GM18507 (cell line): ENCODE data around the gene TMEM182.

Experiments
- DNase-seq: peaks from one replicate; pipeline ENCODE4 v3.0.0; 2011; ENCODE audit warnings: low read depth; ENCODE audit not compliant: insufficient read length; ENCODE audit errors: extremely low spot score
- FAIRE-seq: peaks from 2 replicates; lab custom pipeline; 2011; peaks lifted over from hg19 to GRCh38; lab: Jason Lieb, UNC

Gene TMEM182, protein sequence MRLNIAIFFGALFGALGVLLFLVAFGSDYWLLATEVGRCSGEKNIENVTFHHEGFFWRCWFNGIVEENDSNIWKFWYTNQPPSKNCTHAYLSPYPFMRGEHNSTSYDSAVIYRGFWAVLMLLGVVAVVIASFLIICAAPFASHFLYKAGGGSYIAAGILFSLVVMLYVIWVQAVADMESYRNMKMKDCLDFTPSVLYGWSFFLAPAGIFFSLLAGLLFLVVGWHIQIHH

DNA sequence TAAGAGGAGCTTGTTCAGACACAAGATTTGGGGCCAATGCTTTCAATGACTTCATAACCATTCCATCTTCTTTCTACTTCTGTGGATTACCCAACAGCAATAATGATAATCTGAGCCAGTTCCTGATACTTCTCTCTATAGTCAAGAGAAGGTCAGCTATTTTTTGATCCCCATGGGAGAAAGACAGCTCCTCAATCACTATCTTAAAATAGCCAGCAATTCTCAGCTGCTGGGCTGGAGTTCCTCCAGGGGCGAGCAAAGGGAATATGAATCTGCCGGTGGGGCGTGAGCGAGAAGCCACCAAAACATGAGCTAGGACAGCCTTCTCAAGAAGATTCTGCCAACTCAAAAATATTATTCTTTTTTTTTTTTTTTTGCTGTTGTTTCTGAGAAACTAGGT lies at the start of gene TMEM182:
Gene TMEM182, plus strand, starts transcription at position 269 of the 400 bp plus-strand sequence. CDS start 187 bp downstream, outside the sequence.
- no peak for DNase-seq
- no peak for FAIRE-seq

GRCh38 chr2:102717308-102718018 lies 44.4 kb upstream of the TMEM182 start:
- DNase-seq = no peak
- FAIRE-seq = no peak

- DNase-seq (no peak), FAIRE-seq (no peak)
Observed at GRCh38 chr2:102718387-102719316, 43.2 kb upstream of the TMEM182 start.

- no peak for DNase-seq
- no peak for FAIRE-seq
Observed at GRCh38 chr2:102724016-102724490, 37.8 kb upstream of the TMEM182 start.

GRCh38 chr2:102724553-102724952 lies 37.3 kb upstream of the TMEM182 start:
- FAIRE-seq = no peak
- DNase-seq = no peak

GRCh38 chr2:102726128-102727087 lies 35.4 kb upstream of the TMEM182 start:
- DNase-seq = no peak
- FAIRE-seq = no peak

- DNase-seq (no peak), FAIRE-seq (no peak)
Observed at GRCh38 chr2:102735416-102736109, 26.3 kb upstream of the TMEM182 start.

GRCh38 chr2:102736110-102736409 lies 25.8 kb upstream of the TMEM182 start:
- DNase-seq (no peak), FAIRE-seq (no peak)

DNA sequence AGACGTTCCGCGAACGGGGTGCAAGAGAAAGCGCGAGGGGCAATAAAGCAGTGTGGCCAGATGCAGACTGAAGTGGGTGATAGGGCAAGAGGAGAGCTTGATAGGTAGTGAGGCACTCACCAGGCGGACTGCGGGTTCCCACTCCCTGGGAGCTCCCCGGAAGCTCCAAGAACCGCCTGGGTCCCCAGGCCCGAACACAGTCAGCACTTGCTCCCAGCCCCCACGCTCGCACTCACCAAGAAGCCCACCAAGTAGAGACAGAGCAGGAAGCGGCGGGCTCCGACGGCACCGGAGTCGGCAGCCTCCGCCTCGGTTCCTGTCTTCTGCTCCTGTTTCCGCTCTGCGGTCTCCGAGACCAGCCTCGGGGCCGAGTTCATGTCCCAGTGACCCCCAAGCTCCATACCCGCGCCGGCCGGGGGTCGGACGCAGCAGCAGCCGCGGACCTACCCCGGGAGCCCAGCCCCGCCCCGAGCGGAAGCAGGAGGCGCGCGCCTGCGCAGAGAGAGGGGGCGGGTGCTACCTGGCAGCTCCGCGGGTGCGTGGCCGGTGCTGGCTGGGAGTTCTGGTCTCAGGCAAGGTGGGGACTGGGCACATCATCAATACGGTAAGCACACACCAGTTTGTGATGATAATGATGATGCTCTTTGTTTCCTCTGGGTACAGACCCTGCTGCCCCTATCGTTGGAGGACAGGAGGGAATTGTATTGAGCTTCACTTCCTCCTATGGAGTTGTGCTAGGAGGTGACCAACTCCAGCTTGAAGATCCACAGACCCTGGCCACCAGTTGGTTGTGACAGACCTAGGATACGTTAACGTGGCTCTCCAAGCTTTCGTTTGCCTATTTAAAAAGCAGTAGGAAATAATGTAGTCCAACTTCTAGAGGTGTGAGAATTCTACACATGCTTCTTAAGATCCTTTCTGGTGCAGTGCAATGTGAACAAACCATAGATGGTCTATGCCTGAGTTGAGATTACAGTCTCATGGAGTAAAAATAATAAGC lies 25.1 kb upstream of the TMEM182 start:
- peak; percentile 84 for DNase-seq
- peak; percentile 75 for FAIRE-seq

GRCh38 chr2:102737431-102737830 lies 24.4 kb upstream of the TMEM182 start:
- FAIRE-seq = peak; percentile 38
- DNase-seq = no peak

DNA sequence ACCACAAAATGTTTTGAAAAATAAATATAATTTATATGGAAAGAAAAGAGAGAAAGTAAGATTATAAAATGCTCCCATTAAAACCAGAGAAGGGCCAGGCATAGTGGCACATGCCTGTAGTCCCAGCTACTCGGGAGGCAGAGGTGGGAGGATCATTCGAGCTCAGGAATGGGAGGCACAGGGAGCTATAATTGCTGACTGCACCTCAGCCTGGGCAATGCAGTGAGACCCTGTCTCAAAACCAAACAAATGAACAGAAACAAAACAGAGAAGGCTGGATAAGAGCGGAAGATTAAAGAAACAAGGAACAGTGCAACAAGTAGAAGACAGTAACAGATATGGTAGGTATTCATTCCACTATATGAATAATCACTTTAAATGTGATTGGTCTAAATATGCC lies 18.6 kb upstream of the TMEM182 start:
- FAIRE-seq (no peak), DNase-seq (no peak)

DNA sequence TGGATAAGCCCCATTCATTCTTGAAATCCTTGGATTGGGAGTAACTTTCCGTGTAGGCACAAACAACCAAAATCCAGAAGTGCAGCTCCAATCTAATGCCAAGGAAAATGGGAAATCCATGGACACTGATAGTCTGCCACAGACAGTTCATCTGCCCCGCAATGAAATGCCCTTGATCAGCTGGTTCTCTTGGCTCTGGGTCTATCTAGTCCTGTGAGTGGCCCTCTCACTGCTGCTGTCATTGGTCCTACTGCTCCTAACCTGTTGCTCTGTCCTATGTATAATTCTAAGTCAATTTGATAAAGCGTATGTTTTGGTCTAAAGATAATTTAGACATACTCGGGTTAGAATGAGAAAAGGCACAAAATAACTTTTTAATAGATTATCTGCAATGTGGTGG lies 13.7 kb upstream of the TMEM182 start:
- FAIRE-seq (no peak), DNase-seq (no peak)

DNA sequence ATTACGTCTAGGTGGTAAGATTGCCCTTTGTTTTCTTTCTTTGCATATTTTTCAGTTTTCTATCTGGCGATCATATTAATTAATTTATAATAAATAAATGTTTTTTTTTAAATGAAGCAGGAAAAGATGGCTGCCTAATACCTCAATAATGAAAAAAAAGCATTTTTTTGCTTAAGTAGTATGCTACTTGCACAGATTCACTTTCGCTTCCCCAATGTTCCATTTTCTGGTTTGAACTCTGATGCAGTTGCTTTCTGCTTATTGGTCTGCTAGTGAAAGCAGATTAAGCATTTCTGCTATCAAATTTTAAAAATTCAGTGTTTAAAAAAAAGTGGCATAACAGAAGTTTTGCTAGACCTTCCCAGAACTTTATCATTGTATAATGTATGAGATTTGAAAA lies 11.9 kb upstream of the TMEM182 start:
- peak; percentile 58 for FAIRE-seq

DNA sequence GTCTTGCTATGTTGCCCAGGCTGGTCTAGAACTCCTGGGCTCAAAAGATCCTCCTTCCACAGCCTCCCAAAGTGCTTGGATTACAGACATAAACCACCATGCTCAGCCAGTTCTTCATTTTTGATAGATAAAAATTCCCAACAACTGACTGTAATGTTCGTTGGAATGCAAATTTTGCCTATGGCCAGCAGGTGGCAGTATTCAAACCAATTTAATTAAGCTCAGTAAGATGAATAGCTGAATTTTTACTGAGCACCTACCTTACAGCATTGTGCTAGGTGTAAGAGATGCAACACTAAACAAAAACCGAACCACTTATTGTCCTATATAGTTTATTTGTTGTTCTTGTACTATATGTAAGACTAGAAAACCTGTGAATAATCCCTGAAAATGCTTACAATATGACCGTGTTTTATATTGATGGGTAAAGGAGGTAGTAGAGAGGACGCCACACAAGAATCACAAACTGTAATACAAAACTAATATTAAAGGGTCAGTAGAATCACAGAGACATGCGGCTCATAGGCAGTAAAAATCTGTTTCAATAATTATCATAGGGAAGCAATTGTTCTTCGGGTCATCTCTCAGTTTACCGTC lies 8.2 kb upstream of the TMEM182 start:
- no peak for DNase-seq

More for the DNA sequence above, 11.9 kb upstream of the TMEM182 start:
- DNase-seq = no peak

GRCh38 chr2:102754456-102755145 lies 7.2 kb upstream of the TMEM182 start:
- DNase-seq = no peak
- no peak for FAIRE-seq

More for the DNA sequence above, 8.2 kb upstream of the TMEM182 start:
- FAIRE-seq = peak; percentile 60

DNA sequence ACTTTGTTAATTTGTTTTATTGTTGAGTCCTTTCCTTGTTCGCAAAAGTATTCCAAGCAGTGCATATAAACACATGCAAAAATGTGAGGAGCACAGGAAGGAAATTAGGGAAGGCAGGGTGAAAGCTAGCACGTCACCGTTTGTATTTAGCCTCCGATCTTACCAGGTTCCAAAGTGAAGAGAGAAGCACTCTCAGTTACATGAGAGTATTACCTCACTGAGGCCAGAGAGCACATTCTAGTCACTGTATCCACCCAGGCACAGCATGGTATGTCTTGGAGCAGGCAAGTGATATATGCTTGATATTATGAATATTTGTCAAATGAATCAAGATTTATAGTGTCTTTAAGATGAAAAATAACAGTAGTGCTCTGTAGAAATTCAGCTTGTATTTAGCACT lies 6.5 kb upstream of the TMEM182 start:
- DNase-seq (no peak), FAIRE-seq (no peak)
